Measurements from ENCODE around the gene ALDH7A1. TPM values are rescaled to one million over a fixed set of nuclear protein-coding genes. Genes with fewer than 3 reads are reported as not detected.
"Not testable (repeated sequence)": the region's sequence is repeated elsewhere in the genome, so short reads cannot be mapped to it uniquely, and the experiment has no call there.

The ALDH7A1 gene
- total RNA-seq, 1 donor from 2014 or later = 30.5 TPM

GRCh38 chr5:126603402-126603991 is 8.5 kb upstream of the ALDH7A1 start:
- intact Hi-C loops (cut with micrococcal nuclease) = no loop called here
- DNase-seq = no peak
- H3K4me3 ChIP-seq = no peak overlapping the region
- no peak overlapping the region for H3K27ac ChIP-seq (replicated peaks)
- no peaks in the 10 kb centered on the region for H3K9me3 ChIP-seq (replicated peaks)
- no peaks in the 10 kb centered on the region for H3K27me3 ChIP-seq (ENCODE audit: low read depth)
- H3K36me3 ChIP-seq = peaks cover 43% of the 10 kb centered on the region
- no peak for TF ChIP-seq CTCF (IDR thresholded peaks at IDR 0.05; ENCODE audit: borderline replicate concordance)
- H3K4me1 ChIP-seq = peaks cover 78% of the 10 kb centered on the region

- Histone ChIP-seq H3K4me3 (peak within 1 kb of the TSS; percentile 96), H3K27ac (replicated peaks) (peak within 1 kb of the TSS; percentile 88), H3K36me3 (peaks cover 26% of the 10 kb centered on the region), H3K27me3 (ENCODE audit: low read depth) (no peaks in the 10 kb centered on the region), H3K4me1 (peaks cover 52% of the 10 kb centered on the region), H3K9me3 (replicated peaks) (no peaks in the 10 kb centered on the region)
- intact Hi-C loops (cut with micrococcal nuclease) = no loop called here
- peak; percentile 77 for DNase-seq
- peak; percentile 73 for TF ChIP-seq CTCF (IDR thresholded peaks at IDR 0.05; ENCODE audit: borderline replicate concordance)
These were observed 5.9 kb upstream of the ALDH7A1 start, which contains the start of gene PHAX for GRCh38 chr5:126600631-126601511. TSS of gene PHAX (plus strand) at chr5:126600947. CDS start at chr5:126600963, 16 bp downstream.

- peaks cover 45% of the 10 kb centered on the region for H3K4me1 ChIP-seq
- not testable (repeated sequence) for DNase-seq; H3K9me3 ChIP-seq (replicated peaks); H3K27me3 ChIP-seq (ENCODE audit: low read depth)
- peaks cover 19% of the 10 kb centered on the region for H3K36me3 ChIP-seq
- H3K27ac ChIP-seq (replicated peaks) = peak overlapping the region; percentile 88
- intact Hi-C loops (cut with micrococcal nuclease) = loop anchor here (5.0 kb wide), 1 partner anchor 263 kb away; no protein-coding TSS in a partner anchor
- H3K4me3 ChIP-seq = peak overlapping the region; percentile 96
These were observed 5.1 kb upstream of the ALDH7A1 start for GRCh38 chr5:126599971-126600630.

GRCh38 chr5:126599499-126599898 is 4.5 kb upstream of the ALDH7A1 start:
- Histone ChIP-seq H3K9me3 (replicated peaks) (no peaks in the 10 kb centered on the region), H3K36me3 (peaks cover 13% of the 10 kb centered on the region), H3K27me3 (ENCODE audit: low read depth) (no peaks in the 10 kb centered on the region), H3K4me1 (peaks cover 44% of the 10 kb centered on the region), H3K4me3 (no peak overlapping the region), H3K27ac (replicated peaks) (no peak overlapping the region)
- intact Hi-C loops (cut with micrococcal nuclease) = loop anchor here (5.0 kb wide), 1 partner anchor 262 kb away; no protein-coding TSS in a partner anchor
- no peak for TF ChIP-seq CTCF (IDR thresholded peaks at IDR 0.05; ENCODE audit: borderline replicate concordance)
- DNase-seq = no peak

GRCh38 chr5:126597156-126597555 is 2.1 kb upstream of the ALDH7A1 start:
- no peak overlapping the region for H3K27ac ChIP-seq (replicated peaks)
- intact Hi-C loops (cut with micrococcal nuclease) = loop anchor here (5.0 kb wide), 1 partner anchor 260 kb away; no protein-coding TSS in a partner anchor
- no peak for TF ChIP-seq CTCF (IDR thresholded peaks at IDR 0.05; ENCODE audit: borderline replicate concordance)
- no peaks in the 10 kb centered on the region for H3K9me3 ChIP-seq (replicated peaks)
- peaks cover 37% of the 10 kb centered on the region for H3K4me1 ChIP-seq
- H3K27me3 ChIP-seq (ENCODE audit: low read depth) = no peaks in the 10 kb centered on the region
- DNase-seq = no peak
- peaks cover 3% of the 10 kb centered on the region for H3K36me3 ChIP-seq
- H3K4me3 ChIP-seq = no peak overlapping the region

Measured in left ventricle myocardium inferior (tissue), 1 donor.